ENCODE data around the gene TMEM239.
A peak's percentile ranks its signal among the peaks of the same experiment; 100 is the strongest.
"Not testable (repeated sequence)": the region's sequence is repeated elsewhere in the genome, so short reads cannot be mapped to it uniquely, and the experiment has no call there.

TMEM239 gene

DNA sequence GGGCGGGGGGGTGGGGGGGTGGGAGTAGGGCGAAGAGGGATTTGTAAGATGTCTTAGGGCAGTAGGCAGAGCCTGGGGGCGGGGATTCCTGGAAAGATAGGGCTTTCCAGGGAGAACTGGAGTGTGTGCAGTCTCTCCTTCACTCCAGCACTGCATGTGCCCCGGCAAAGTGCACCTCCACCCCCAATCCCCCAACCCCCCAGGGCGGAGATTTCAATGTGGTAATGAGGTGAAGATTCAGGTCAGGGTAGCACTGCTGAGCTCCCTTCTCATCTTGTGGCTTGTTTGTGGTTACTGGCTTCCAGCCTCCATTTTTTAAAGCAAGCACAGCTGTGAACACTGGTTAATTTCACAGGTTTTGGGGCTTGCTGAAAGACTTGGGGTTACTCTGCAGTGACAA lies 5.9 kb downstream of the TMEM239 start:
- DNase-seq = no peak

- DNase-seq = no peak
Measured at GRCh38 chr20:2825761-2826160, 9.6 kb downstream of the TMEM239 start.

DNA sequence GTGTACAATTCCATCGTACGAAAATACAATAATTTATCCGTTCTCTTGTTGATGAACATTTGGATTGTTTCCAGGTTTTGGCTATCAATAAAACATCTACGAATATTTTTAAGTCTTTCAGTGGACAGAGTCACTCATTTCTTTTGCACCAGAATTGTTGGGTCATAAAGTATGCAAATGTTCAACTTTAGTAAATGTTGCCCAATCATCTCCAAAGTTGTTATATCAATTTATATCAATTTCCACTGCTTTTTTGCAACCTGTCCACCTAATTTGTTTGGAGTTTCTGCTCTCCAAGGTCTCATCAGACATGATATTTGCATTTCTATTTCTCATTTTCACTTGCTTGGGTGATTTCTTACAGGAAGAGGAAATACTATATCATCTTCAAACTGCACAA lies 10.5 kb downstream of the TMEM239 start:
- no peak for DNase-seq

DNA sequence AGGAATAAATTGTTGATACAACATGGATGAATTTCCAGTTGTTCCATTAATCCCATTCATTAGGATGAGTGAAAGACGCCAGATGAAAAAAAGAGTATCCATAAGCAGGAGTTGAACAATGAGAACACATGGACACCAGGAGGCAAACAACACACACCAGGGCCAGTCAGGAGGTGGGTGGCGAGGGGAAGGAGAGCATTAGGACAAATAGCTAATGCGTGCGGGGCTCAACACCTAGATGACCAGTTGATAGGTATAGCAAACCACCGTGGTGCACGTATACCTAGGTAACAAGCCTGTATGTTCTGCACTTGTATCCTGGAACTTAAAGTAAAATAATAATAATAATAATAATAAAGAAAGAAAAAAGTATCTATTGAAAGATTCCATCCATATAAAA lies 13.2 kb downstream of the TMEM239 start:
- no peak for DNase-seq

DNA sequence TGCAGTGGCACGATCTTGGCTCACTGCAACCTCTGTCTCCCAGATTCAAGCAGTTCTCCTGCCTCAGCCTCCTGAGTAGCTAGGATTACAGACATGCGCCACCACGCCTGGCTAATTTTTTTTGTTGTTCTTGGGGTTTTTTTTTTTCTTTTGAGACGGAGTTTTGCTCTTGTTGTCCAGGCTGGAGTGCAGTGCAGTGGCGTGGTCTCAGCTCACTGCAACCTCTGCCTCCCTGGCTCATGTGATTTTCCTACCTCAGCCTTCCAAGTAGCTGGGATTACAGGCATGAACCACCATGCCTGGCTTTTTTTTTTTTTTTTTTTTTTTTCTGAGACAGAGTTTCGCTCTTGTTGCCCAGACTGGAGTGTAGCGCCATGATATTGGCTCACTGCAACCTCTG lies 15.0 kb downstream of the TMEM239 start:
- not testable (repeated sequence) for DNase-seq

DNA sequence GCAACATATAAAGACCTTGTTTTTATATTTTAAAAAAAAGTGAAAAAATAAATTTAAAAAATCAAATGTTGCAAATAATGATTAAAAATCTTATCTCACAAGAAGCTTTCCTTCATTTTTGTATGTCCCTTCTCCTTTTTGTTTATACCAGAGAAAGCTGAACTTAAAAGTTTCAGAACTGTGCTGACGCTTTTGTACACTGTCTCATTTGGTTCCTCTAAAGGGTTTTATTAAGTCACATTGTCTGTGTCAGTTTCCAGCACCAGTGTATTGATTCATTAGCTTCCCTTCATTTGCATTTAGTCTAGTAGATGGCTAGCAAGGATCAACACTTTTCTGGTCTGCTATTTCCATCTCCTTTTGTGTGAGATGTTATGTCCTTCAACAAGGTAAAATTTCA lies 17.6 kb downstream of the TMEM239 start:
- DNase-seq = no peak

- DNase-seq = no peak
Measured at GRCh38 chr20:2834401-2835110, 18.4 kb downstream of the TMEM239 start.

- DNase-seq = no peak
Measured at GRCh38 chr20:2835331-2835796, 19.2 kb downstream of the TMEM239 start.

- DNase-seq = no peak
Measured at GRCh38 chr20:2836035-2836434, 19.9 kb downstream of the TMEM239 start.

DNA sequence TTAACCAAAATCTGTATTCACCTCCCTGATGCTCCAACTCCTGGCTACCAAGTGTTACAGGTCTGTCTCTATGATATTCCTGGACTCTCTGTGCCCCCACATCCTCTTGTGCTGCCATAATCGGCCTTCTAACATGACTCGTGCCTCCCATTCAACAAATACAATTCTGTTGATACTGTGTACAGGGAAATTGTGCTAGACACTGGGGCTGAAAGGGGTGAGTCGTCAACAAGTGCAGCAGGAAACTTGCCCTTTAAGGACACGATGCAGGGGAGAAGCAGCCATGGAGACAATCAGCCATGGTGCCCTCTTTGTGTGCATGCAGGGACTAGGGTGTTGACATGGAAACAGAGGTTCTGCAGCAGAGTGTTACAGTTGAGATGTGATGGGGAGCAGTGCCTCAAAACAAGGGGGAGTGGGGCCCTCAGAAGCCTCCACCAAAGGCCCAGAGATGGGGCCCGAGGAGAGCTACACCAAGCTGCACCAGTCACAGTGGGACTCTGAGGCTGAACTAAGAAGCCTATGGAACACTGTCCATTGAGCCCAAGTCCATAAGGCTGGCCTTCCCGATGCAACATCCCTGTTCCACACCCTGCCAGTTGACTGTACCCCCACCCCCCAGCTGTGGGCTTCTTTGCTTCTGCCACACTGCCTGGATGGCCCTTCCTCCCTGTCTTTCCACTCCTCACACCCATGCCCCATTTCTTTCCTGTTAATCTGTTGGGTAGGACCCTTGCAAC lies 21.2 kb downstream of the TMEM239 start:
- DNase-seq = no peak

GRCh38 chr20:2838170-2838797 lies 22.1 kb downstream of the TMEM239 start:
- DNase-seq = no peak

GRCh38 chr20:2838847-2839671 lies 22.9 kb downstream of the TMEM239 start:
- no peak for DNase-seq

DNA sequence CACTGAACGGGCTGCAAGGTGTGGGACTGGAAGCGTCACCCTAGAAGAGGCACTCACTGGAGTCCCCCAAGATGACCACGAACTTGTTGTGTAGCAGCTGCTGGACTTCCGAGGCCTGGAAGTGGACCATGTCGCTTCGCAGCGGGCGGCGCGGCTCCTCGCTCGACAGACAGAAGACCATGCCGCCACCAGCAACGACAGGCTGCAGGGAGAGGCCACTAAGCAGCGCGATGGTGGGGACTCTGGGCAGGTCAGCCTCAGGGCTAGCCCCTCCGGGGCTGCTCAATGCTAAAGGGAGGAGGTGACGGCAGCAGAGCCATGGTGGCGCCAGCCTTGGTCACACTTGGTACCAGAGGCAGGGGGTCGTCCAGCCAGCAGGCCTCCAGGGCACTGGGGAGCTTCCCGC lies 23.6 kb downstream of the TMEM239 start:
- DNase-seq = no peak

DNA sequence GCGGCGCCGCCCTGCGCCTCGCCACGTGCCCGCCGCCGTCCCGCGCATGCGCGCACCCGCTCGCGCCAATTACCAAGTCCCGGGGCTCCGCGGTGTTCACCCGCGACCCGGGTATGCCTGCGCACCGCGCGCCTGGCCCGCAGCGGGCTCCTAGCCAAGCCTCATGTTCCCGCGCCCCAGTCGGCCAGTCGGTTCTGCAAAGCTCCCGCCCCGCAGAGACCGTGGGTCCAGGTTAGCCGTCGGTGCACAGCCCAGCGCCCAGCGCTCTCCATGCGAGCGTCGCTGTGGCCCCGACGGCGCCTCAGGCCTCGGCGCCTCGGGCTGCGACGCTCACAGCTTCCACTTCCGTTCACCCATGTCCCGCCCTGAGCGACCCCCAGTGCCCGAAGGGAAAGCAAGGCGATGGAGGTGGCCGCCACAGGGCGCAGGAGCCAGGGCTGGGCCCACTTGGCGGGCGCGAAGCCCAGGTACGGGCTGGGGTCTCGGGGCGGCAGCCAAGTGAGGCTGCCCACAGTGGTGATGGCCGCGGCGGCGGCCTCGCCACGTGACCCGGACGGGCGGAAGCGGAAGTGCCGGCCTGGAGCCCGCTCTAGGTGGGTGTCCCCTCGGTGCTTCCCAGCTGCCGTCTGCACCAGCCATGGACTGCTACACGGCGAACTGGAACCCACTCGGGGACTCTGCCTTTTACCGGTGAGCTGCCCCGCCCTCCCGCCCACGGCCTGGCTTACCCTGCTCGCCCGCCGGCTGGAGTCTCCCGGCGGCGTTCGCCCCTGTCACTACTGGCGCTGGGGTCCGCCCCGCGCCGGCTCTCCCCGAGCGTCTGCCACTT lies 24.2 kb downstream of the TMEM239 start, which contains the start of the genes PCED1A and VPS16:
Gene PCED1A (minus strand): TSS at position 518 of the 829 bp plus-strand sequence. CDS start 743 bp downstream, outside the sequence.
Gene VPS16 (plus strand): TSS at position 608 of the 829 bp plus-strand sequence. CDS start 30 bp downstream, at position 638.
- peak; percentile 74 for DNase-seq

DNA sequence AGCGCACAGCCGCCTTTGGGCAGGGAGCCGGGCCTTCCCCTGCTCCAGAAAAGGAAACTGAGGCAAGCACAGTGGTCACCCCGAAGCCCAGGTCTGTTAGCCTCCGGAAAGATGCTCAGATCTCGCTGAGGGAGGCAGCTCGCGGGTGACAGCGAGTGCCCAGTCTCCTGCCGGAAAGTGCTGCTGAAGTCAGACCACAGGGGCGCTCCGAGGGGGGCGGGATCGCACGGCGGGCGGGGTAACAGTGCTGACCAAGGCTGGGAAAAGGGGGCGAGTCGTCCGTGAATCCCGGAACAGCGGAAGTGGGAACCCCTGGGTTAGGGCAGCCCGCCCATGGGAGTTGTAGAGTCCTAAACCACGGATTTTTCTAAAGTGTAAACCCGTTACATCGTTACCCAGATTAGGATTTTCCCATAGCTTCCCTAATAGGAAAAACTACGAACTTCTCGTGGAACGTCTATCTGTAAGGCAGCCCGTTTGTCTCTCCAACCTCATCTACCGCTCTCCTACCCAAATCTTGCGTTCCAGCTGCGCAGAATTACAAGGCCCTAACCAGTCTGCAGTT lies 24.9 kb downstream of the TMEM239 start:
- peak; percentile 26 for DNase-seq

GRCh38 chr20:2845607-2846006 lies 29.4 kb downstream of the TMEM239 start:
- no peak for DNase-seq

GRCh38 chr20:2846698-2847097 lies 30.5 kb downstream of the TMEM239 start:
- no peak for DNase-seq

DNA sequence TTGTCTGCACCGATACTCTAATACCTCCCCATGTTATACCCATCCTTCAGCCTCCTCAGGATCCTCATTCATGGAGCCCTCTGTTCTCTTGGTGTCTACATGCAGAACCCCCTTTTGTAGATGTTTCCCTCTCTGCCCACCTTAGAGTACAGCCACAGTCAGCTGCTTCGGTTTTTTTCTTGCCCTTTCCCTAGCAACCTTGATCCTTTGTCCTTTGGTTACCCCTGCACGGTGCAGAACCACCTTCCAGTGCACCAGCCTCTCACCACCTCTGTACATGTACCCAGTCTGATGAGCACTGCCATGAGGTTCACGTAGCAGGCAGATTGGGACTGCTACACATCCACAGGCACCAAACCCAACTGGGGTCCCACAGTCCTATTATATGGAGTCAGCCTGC lies 31.6 kb downstream of the TMEM239 start:
- DNase-seq = no peak

- no peak for DNase-seq
Measured at GRCh38 chr20:2849529-2849928, 33.4 kb downstream of the TMEM239 start.

GRCh38 chr20:2851086-2851485 lies 34.9 kb downstream of the TMEM239 start:
- DNase-seq = no peak

DNA sequence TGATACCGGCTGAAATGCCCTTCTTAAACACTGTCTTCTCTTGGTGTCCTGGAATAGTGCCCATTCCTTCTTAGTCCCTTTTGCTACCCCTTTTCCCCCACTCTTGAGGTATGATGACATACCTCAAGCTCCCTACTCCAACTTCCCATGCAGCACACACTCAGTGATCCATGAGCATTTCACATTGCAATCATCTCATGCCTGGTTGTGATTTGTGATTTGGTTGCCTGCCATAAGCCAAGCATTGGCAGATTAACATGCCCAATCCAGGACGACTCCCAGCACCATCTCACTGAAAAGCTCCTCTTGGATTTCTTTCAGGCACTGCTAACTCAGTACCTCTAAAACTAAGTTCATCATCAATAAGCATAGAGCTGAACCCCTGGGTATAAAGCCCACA lies 42.4 kb downstream of the TMEM239 start:
- no peak for DNase-seq
